Activated T-cell treated with anti-CD3 and anti-CD28 coated beads for 48 hours (primary cell): ENCODE results near the gene CCL28.
"Not testable (repeated sequence)": the region's sequence is repeated elsewhere in the genome, so short reads cannot be mapped to it uniquely, and the experiment has no call there.

ENCODE experiments used
- DNase-seq: peaks from one replicate; pipeline ENCODE4 v3.0.0-alpha.2; 2020; ENCODE audit warnings: low read depth

Gene CCL28, protein sequence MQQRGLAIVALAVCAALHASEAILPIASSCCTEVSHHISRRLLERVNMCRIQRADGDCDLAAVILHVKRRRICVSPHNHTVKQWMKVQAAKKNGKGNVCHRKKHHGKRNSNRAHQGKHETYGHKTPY

DNA sequence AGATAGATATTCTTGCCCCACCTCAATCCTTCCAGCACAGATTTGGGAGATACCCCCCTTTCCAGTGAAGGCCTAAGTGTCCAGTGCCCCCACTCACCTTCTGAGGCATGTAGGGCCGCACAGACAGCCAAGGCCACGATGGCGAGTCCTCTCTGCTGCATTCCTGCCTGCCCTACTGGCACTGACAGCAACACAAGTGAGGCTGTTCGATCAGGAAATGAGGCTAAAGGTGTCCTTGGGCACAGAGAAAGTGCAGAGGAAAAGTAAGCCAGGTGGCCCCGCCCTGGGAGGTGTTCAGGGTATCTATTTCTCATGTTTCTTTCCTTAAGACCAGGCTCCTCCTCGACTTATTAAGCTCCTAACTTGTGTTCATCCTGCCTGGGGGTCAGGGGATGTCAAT is at the start of gene CCL28:
Gene CCL28, minus strand, starts transcription at position 236 of the 400 bp plus-strand sequence. Its CDS starts 75 bp downstream, at position 161.
- DNase-seq: no peak

DNA sequence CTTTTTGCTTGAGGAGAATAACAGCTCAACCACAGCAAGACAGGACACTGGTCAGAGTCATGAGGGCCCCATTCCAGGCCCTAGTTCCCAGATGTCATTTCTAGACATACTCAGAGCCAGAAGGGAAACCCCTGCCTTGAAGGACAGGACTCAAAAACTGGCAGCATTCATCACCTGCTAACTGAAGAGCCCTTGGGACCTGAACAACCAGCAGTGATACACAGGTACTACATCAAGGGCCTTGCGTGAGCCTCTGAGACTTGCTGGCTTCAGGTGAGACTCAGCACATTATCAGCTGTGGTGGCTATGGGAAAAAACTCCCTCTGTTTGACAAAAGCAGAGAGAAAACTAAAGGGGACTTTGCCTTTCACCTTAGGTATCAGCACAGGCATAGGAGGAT is 48.9 kb upstream of the CCL28 start:
- DNase-seq: no peak

DNA sequence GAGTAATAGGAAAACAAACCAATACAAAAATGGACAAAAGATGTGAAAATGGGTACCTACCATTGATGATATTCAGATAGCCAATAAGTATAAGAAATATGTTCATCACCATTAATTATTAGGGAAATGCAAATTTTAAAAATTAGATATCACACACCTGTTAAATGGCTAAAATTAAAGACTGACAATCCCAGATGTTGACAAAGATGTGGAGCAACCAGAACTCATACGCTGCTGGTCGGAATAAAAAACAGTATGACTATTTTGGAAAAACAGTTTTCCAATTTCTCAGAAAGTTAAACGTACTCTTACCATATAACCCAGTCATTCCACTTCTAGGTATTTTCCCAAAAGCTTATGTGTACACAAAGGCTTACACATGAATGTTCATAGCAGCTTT is 44.4 kb upstream of the CCL28 start:
- no peak for DNase-seq

DNA sequence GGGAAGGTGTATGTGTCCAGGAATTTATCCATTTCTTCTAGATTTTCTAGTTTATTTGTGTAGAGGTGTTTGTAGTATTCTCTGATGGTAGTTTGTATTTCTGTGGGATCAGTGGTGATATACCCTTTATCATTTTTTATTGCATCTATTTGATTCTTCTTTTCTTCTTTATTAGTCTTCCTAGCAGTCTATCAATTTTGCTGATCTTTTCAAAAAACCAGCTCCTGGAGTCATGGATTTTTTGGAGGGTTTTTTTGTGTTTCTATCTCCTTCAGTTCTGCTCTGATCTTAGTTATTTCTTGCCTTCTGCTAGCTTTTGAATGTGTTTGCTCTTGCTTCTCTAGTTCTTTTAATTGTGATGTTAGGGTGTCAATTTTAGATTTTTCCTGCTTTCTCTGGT is 29.4 kb upstream of the CCL28 start:
- not testable (repeated sequence) for DNase-seq

DNA sequence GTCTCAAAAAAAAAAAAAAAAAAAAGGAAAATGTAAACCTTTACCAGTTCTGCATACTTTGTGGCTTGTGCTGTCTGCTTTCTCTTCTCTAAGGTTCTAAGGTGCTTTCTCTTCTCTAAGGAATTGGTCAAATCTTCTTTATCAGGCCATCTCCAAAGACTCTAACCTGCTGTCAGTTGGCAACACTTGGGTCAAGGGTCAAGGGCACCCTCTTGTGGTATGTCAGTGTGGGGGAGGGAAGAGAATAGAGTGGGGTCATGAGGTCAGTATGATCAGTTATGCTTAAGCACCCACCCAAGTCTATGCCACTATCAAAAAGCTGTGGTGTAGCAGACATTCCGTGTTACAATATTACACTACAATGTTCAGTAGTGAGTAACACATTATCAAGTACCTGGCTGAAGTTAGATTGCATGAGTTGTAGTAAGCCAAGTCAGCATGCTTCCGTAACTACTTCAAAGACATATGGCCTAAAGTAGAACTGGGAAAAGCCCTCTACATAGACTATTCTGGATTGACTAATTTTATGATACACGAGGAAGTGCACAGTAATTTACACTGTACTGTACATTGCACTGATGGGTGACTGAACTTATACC is 25.0 kb upstream of the CCL28 start:
- no peak for DNase-seq

DNA sequence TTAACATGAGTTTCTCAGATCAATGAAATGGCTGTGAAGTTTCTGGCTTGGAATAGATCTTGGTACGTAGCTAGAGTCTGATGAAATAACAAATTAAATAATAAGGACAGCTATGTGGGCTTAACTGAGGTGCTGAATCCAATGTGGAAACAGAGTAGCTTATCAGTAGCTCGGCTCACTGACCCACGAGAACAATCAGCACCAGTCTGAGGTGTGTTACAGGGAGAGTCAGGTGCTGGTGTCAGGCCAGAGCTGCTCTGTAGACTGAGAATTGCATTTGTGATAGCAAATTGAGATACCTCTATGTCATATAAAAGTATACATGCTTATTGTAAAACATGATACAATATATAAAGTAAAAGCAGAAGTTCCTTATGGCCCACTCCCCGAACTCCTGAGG is 21.2 kb upstream of the CCL28 start:
- DNase-seq: no peak

DNA sequence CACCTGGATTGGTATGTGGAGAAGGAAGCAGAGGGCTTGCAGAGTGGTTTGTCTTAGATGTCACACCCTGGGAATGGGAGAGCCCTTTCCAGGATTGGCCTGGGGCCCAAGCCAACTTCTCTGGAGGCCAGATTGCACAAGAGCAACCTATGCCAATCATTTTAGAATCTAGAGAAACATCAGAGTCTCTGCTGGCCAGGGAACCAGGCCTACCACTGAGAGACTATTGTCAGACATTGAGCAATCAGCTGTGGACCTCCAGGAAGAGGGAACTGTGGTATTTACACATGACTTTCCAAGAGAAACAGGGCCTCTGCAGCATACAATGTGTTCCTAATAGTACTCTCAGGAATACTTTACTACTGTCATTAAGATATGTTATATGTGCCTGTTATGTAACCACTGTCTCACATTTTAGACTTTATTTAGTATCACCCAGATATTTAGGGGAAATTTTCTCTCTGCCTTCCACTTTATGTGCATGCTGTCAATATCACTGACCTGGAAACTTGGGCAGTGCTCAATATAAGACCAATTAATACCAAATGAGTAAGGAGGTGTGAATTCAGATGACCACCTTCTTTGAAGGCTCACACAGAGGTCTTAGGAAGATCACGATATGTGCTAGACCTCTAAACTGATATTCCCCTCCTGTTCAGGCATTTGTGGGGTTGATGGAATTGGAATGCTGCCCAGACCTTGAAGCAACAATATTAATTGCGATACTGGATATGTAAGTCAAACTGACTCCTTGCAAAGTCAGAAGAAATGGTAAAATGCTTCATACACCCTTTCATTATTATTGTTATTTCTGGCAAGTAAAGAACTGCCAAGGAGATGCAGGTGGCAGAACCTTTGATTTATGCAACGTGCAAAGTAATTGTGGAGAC is 20.5 kb upstream of the CCL28 start:
- DNase-seq: no peak

DNA sequence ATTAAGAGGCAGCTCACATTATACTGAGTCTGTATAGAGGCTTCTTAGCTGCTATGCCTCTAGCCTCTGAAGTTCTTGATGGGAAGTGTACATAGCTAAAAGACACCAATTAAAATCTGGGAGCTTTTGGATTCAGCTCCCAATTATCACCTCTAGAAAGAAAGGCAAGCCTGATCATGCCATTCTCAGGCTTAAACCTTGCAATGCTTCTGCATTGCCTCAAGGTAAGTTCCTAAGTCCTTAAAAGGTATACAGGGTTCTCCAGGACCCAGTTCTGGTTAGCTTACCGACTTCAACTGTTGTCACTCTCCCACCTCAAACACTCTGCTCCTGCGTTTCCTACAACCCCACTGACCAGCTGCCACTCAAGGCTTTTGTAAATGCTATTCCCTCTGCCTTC is 17.5 kb upstream of the CCL28 start:
- DNase-seq: no peak

DNA sequence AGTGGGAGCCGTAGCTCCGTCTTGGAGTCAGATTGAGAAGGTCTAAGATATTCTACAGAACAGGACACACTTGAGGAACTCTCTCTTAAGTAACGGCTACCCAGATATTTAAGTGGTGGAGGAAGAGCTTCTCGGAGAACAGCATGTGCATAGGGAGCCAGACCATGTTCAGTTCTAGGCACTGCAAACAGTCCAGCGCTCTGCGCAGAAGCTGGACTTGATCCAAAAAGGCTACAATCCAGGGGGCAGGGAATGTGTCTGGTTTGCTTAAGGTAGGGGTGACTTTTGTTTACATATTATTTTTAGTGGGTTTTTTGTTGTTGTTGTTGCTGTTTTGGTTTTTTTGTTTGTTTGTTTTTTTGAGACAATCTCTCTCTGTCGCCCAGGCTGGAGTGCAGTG is 16.8 kb upstream of the CCL28 start:
- DNase-seq: no peak

DNA sequence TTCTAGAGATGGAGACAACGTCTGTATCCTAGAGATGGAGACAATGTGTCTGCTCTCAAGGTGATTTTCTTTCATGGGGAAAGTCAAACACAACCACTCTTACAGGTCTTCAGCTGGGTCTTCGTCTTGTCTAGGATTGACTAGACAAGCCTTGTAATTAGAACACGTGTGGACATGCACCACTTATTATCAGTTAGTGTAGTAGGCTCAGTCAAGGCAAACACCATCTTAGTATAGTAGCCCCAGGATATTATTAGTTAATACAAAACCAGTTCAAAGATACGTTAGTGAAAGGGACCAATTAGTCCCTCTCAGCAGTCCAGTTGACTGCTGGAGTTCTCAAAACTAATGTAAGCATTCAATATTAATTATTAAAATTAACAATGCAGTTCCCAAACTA is 15.1 kb upstream of the CCL28 start:
- DNase-seq: no peak

DNA sequence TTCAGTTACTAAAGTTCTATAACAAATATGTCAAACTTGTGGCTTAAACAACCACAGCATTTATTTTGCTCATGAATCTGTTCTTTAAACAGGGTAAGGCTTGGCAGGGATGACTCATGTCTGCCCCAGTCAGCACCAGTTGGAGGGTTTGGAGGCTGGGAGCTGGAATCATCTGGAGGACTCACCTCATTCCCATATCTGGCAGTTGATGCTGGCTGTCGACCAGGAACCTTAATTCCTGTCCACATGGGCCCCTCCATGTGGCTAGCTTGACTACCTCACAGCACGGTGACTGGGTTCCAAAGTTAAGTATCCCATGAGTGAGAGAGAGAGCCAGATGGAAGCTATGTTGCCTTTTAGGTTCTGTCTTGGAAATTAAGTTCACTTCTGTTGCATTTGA is 13.8 kb upstream of the CCL28 start:
- no peak for DNase-seq

DNA sequence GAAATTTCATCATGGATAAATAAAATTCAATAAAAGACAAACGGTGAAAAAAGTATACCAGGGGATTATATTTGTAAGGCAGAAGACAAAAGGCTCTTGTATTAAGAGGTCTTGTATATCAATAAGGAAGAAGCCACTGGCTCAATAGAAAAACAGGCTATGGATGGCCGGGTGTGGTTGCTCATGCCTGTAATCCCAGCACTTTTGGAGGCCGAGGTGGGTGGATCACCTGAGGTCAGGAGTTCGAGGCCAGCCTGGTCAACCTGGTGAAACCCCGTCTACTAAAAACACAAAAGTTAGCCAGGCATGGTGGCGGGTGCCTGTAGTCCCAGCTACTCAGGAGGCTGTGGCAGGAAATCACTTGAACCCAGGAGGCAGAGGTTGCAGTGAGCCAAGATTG is 10.9 kb upstream of the CCL28 start:
- DNase-seq: not testable (repeated sequence)

DNA sequence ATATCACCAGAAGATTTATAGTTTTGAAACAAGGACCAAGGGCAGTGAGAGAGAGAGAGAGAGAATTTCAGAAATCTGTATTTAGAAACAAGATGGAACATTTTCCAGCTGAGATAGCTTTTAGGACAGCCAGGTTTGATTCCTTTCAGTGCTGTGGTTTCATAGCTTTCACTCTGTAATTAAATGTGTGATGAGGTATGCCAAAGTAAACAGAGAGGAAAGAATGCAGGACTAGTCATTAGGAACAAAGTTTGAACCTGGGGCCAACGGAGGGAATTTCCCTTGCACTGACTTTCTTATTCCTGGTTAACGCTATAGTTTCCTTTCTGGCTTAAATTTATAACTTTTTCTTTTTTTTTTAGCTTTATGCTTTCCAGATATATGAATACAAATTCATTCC is 10.0 kb upstream of the CCL28 start:
- no peak for DNase-seq

DNA sequence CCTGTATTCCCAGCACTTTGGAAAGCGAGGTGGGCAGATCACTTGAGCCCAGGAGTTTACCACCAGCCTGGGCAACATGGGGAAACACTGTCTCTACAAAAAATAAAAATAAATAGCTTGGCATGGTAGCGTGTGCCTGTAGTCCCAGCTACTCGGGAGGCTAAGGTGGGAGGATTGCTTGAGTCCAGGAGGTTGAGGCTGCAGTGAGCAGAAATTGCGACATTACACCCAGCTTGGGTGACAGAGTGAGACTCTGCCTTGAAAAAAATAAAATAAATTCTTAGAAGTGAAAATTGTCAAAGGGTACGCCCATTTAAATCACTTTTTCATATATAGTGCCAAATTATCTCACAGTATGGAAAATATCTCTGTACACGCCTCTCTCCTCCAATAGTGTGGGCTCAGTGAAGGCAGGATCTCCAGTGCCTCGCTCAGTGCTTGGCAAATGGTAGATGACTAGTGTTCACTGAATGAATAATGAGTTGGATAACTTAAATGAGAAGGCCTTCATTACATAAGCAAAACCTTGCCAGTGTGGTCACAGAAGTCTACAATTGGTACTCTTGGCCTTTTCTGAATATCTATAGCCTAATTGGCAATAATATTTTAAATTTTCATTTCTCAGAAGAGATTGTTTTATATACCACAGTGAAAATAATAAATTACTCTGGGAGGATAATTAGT is 9.4 kb upstream of the CCL28 start:
- DNase-seq: no peak

DNA sequence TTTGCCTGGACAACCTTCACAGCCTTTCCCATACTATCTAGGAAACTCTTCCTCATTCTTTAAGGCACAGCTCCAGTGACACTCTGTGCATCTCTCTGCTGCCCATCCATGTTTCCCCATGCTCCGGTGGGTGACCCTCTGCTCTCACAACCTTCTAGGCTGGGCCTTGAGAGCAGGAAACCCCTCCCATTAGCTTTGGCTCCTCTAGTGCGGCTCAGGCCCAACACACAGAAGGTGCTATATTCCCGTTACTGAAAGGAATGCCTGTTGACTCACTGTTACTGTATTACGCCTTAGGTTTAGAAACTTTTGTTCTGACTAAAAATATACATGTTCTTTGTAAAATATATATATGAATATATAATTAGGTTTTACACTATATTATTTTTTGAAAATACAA is 8.1 kb upstream of the CCL28 start:
- DNase-seq: no peak

DNA sequence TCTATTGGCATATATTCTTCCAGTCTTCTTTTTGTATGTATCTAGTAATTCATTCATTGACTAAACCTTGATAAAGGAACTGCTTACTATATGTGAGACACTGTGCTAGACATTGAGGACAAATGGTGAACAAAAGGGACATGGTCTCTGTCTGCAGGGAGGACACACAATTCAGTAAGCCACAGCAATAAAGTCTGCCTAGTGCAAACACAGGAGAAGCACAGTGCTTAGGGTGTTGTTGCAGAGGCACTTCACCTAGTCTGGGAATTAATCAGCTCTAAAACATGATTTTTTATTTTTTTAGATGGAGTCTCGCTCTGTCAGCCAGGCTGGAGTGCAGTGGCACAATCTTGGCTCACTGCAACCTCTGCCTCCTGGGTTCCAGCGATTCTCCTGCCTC is 6.4 kb upstream of the CCL28 start:
- no peak for DNase-seq

DNA sequence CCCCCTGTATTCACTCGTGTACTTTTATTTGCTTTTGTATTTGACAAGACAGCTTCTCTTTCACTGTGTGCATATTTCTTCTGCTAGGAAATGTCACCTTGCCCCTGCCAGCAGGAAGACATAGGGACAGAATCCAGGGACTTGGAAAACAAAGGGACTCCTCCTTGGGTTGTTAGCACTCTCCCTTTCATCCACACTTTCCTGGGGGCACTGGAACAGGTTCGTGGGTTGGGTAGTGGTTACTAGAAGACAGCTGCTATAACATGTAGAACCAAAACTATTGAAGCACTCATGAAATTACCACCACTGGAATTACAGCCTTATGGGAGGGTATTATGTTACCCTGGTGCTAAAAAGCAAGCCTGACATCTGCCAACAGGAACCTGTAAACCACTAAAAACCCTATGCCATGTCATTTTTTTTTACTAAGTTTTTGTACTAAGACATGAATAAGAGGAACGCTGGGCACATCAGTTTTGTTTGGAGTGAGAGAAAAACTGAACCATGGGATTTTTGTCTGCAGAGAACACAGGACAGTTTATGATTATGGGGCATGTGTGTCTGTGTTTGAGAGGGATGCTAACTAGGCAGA is 4.7 kb upstream of the CCL28 start:
- DNase-seq: no peak

DNA sequence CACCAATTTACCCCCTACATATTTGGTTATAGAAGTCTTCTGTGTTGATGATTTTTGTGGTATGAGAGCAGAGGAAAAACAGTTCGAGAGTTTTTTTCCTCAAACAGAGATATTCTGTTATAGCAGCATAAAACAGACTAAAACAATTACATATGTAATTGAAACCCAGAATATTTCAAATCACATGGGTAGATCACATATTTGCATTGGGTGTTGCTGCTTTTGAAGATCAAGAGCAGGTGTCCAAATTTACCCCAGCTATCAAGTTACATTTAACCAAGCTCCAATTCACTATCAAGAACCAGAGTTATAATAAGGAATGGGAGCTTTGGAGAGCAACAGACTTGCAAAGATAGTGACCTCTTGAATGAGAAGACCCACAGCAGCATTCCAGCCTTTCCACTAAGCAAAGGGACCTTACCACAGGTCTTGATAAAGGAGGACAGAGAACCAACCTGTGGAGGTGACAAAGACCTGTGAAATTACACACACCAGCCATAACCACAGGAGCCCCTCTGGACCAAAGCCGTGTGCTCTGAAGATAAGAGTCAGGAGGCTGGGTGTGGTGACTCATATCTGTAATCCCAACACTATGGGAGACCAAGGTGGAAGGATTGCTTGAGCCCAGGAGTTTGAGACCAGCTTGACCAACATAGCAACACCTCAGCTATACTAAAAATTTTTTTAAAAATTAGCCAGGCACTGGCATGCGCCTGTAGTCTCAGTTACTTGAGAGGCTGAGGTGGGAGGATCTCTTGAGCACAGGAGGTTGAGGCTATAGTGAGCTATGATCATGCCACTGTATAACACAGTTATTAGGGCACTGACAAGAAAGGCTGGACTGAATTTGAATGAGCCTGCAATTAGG is 4.0 kb upstream of the CCL28 start:
- DNase-seq: no peak

DNA sequence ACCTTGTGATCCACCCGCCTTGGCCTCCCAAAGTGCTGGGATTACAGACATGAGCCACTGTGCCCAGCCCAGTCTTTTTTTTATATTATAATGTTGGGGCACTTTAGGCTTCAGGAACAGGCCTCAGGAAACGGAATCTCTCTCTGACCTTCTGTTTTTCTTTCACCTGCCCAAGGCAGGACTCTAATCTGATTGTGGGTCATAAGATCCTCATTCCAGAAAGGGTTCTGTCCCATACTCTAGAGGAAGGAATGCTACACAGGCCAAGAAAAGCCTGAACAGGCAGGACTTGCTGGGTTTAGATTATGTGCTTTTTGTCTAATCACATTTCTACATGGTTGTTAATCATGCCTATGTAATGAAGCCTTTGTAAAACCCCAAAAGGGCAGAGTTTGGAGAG is 1.8 kb upstream of the CCL28 start:
- DNase-seq: no peak

DNA sequence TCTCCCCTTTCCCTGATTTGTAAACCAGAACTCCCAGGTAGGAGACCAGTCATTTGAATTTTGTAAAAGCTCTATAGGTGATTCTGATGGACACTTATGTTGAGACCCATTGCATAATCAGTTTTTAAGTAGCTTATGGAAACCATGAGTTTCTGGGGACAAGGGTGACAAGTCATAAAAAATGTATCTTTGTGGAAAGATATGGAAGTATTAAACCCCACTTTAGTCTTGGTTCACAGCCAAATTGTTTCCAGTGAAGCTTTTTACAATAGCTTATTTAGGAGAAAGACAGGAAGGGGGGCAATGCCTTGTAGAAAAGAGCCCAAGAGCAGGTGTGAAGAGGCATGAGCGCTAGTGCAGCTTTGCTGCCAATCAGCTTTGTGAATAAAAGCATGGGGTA is 453 bp upstream of the CCL28 start:
- no peak for DNase-seq

DNA sequence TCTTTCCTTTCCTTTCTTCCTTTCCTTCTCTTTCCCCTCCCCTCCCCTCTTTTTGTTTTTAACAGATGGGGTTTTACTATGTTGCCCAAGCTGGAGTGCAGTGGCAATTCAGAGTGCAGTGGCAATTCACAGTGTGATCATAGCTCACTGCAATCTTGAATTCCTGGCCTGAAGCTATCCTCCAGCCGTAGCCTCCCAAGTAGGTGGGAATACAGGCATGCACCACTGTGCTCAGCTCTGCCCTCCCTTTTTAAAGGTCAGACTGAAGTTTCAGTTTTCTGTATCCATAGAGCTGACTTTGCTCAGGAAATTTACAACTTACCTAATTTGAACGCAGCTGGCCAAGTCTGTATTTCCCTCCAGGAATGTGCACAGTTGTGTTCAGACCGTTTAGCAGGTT is 696 bp downstream of the CCL28 start:
- no peak for DNase-seq

DNA sequence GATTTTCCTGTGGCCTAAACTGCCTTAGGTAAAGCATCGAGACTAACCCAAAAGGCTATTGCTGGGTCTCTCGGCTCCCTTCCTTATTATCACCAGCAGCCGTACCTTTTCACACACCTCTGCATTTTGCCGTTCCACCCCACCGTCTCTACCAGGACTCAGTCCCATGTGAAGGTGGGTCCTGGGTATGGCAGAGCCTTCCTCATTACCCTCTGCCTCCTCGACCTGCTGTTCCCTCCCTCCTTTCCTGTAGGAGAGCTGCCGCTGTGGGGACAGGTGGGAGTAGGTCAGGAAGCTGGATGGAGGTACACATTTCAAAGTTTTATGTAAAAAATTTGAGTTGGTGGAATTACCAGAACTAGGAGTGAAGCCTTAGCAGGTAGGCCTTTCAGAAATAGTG is 1.8 kb downstream of the CCL28 start:
- DNase-seq: no peak
